NB4 (cell line): ENCODE measurements around the gene MAN1B1.

Experiments used
- POLR2A ChIP-seq: IDR thresholded peaks from 2 replicates; pipeline ENCODE4 v1.6.1; 2011; ENCODE audit warnings: mild to moderate bottlenecking; ENCODE audit not compliant: insufficient read length; ENCODE audit errors: extremely low read depth
- TF ChIP-seq, protein P1 (sequence below): IDR thresholded peaks from 2 replicates; pipeline ENCODE4 v1.6.1; 2011; ENCODE audit warnings: low read depth, low read length

DNA sequence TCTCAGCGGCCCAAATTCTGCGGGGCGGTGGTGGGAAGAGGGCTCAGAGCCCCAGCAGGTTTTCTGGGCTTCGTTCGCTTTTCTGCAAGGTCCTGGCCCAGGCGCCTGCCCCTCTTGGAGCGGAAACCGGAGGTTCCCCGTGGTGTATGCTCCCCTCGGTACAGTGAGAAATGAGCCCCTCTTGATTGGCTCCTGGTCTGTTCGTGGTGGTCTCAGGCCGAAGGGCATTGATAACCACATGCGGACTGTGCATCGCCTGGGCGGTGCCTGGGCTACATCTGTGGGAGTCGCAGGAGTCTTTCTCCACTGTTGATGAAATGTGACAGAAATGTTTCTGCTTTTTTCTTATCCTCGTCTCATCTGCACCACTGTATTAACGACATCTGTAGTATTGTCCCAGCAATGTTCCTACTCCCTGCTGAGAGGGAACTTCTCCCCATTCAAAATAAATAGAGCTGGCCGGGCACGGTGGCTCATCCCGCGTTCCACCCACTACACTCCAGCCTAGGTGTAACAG lies 682 bp downstream of the MAN1B1 start:
- TF ChIP-seq, protein P1, sequence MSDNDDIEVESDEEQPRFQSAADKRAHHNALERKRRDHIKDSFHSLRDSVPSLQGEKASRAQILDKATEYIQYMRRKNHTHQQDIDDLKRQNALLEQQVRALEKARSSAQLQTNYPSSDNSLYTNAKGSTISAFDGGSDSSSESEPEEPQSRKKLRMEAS = no peak
- TF ChIP-seq POLR2A = no peak
